ENCODE data around the gene SUOX.
"Not testable (repeated sequence)": the region's sequence is repeated elsewhere in the genome, so short reads cannot be mapped to it uniquely, and the experiment has no call there.

The SUOX gene

GRCh38 chr12:56020423-56021184 lies 23.5 kb downstream of the SUOX start, which contains the start of gene IKZF4:
Gene IKZF4, plus strand, starts transcription at chr12:56021043. Its CDS starts 451 bp downstream, at chr12:56021494.
- peak; percentile 37 for DNase-seq (ENCODE audit: low spot score)

- DNase-seq (ENCODE audit: low spot score): no peak
Measured at GRCh38 chr12:56021889-56022497, 24.9 kb downstream of the SUOX start.

GRCh38 chr12:56028511-56029165 lies 31.6 kb downstream of the SUOX start:
- no peak for DNase-seq (ENCODE audit: low spot score)

GRCh38 chr12:56029166-56029519 lies 32.1 kb downstream of the SUOX start:
- no peak for DNase-seq (ENCODE audit: low spot score)

DNA sequence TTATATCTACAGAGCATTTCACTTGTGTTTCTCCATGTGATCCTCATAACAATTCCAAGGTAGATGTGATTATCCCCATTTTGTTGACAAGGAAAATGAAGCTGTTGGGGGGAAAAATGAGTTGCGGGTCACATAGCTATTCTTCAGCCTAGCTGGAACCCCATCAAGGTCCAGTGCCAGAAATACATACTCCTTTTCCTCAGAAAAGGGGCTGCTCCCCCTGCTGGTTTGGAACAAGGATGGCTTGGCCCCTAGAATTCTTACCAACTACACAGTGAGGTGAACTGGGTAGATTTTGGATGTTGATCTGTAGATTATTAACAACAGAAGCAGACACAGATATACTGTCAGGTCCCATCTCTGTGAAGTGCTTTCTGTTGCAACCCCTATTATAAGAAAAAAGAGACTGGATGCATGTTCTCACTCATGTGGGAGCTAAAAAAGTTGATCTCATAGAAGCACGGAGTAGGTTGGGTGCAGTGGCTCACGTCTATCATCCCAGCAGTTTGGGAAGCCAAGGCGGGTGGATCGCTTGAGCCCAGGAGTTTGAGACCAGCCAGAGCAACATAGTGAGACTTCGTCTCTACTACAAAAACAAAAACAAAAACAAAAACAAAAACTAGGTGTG lies 32.7 kb downstream of the SUOX start:
- peak; percentile 61 for DNase-seq (ENCODE audit: low spot score)

DNA sequence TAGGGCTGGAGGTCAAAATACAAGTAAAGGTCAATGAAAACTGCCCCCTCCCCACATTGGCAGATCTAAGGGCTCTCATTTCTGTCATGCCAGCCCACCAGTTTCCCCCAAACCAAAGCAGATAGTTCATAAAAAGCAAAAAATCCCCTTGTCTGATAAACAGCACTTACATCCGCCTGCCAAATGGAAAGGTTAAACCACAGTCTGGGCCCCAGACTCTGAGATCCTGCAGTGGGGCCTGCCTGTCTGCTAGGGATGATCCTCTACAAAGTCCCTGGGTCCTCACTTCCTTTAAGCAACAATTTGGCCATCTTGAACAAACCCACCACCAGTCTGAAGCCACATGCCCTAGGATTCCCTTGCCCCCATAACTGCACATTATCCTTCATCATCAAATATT lies 34.9 kb downstream of the SUOX start:
- DNase-seq (ENCODE audit: low spot score): peak; percentile 35

DNA sequence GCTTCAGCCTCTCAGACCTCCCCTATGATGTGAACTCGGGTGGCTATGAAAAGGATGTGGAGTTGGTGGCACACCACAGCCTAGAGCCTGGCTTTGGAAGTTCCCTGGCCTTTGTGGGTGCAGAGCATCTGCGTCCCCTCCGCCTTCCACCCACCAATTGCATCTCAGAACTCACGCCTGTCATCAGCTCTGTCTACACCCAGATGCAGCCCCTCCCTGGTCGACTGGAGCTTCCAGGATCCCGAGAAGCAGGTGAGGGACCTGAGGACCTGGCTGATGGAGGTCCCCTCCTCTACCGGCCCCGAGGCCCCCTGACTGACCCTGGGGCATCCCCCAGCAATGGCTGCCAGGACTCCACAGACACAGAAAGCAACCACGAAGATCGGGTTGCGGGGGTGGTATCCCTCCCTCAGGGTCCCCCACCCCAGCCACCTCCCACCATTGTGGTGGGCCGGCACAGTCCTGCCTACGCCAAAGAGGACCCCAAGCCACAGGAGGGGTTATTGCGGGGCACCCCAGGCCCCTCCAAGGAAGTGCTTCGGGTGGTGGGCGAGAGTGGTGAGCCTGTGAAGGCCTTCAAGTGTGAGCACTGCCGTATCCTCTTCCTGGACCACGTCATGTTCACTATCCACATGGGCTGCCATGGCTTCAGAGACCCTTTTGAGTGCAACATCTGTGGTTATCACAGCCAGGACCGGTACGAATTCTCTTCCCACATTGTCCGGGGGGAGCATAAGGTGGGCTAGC lies 37.7 kb downstream of the SUOX start:
- DNase-seq (ENCODE audit: low spot score): no peak

- DNase-seq (ENCODE audit: low spot score): no peak
Measured at GRCh38 chr12:56037161-56037560, 40.1 kb downstream of the SUOX start.

DNA sequence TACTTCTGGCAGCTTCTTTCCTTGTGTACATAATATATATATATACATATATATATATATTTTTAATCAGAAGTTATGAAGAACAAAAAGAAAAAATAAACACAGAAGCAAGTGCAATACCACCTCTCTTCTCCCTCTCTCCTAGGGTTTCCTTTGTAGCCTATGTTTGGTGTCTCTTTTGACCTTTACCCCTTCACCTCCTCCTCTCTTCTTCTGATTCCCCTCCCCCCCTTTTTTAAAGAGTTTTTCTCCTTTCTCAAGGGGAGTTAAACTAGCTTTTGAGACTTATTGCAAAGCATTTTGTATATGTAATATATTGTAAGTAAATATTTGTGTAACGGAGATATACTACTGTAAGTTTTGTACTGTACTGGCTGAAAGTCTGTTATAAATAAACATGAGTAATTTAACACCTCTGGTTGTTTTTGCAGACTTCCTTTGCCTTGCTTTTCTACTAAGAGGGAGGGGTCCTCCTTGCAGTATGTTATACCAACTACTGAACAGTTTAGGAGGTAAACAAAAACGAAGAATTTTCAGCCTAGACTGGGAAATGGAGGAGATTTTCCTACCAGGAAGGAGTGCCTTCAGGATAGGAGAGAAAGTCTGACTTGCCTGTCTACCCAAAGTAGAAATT lies 41.1 kb downstream of the SUOX start:
- DNase-seq (ENCODE audit: low spot score): no peak

- DNase-seq (ENCODE audit: low spot score): no peak
Measured at GRCh38 chr12:56040151-56040550, 43.1 kb downstream of the SUOX start.

DNA sequence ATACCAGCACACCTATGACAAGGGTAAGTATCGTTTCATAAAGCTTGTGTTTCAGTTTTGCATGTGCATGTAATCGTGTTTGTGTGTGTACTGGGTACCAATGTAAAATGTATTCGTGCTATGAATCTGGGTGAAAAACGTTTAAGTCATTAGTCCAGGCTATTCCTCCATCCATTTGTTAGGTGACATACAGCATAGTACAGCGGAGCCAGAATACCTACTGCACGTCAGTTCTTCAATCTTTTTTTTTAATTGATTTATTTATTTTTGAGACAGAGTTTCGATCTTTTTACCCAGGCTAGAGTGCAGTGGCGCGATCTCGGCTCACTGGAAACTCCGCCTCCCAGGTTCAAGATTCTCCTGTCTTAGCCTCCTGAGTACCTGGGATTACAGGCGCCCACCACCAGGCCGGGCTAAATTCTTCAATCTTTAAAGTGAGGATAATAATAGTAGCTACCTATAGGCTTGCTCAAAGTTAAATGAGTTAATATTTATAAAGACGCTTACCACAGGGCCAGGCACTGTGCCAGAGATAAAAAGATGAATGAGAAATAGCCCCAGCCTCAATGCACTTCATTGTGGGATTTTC lies 44.0 kb downstream of the SUOX start:
- DNase-seq (ENCODE audit: low spot score): no peak

DNA sequence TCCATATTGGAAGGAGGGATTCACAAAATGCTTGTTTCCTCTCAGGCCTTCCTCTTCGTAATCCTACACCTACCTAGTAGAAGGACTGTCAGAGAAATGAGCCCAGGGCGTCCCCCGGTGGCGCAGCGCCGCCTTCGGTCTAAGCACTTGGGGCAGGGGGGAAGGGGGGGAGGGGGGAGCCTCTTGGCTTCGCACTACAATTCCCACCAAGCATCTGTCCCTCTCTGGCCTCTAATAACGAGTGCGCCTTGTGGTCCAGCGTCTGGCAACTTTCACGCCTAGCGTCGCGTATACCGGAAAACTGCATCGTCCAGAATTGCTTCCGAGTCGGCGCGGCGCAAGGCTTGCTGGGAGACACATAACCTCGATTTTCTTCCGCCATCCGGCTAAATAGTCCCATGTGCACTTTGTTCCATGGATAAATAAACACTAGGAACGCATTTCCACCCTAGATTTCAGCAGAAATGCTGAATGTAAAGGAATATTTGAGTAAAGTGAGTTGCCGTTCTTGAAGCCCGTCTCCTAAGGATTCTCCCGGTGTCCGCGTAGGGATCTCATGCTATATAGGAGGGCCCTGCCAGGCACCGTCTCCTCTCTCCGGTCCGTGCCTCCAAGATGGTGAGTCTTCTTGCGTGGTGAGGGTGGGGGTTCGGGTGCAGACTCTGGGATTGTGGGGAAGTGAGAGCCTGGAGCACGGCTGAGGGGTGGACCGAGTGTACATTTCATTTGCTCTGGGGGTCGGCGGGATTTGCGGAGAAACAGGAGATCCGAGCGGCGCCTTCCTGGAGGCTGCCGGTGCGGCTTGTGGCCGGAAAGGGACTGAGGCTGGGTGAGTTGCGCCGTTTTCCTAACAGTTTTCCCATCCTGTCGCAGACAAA lies 44.7 kb downstream of the SUOX start, which contains the start of gene RPS26:
RPS26 (plus strand) TSS at position 367 of the 878 bp plus-strand sequence; CDS start at position 616, 249 bp downstream.
- DNase-seq (ENCODE audit: low spot score): peak; percentile 98

DNA sequence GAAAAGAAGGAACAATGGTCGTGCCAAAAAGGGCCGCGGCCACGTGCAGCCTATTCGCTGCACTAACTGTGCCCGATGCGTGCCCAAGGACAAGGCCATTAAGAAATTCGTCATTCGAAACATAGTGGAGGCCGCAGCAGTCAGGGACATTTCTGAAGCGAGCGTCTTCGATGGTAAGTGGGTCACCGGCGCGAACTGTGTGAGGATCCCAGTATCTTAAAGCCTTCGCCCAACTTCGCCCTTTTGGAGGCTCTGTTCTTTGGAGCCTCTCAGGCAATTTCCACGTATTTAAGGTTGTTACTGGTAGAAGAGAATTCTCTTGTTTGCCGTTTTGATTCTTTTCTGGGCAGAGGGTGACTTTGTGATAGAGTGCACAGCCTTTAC lies 45.3 kb downstream of the SUOX start:
- not testable (repeated sequence) for DNase-seq (ENCODE audit: low spot score)

DNA sequence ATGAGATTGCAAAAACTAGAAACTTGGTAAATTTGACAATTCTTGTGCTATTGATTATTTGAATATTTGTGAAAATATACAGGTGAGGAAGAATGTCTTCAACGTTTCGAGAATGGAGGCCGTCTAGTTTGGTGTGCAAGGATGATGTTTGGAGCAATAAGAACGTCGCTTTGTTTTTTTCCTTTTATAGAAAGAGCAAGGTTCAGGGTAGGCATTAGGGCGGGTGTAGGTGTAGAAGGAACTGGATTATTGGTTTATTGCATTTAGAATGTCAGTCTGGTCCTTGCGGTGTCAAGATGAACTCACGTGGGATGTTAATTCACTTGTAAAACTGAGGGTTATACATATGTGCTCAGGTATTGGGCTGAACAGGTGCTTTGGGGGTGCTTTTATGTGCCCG lies 45.8 kb downstream of the SUOX start:
- no peak for DNase-seq (ENCODE audit: low spot score)

- DNase-seq (ENCODE audit: low spot score): no peak
Measured at GRCh38 chr12:56046027-56046780, 49.1 kb downstream of the SUOX start.

DNA sequence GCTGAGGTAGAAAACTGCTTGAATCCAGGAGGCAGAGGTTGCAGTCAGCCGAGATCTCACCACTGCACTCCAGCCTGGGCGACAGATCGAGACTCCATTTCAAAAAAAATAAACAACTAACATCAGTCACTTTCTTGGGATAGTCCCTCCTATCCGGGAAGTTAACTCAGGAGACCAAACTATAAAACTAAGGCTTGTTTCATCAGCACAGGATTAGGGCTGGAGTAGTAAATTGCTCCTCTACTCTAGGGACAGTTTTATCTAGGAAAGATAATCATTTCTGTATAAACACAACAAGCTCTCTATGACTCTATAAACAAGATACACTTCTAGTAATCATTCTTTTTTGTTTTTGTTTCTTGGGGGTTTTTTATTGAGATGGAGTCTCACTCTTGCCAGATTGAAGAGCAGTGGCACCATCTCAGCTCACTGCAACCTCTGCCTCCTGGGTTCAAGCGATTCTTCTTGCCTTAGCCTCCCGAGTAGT lies 56.4 kb downstream of the SUOX start:
- DNase-seq (ENCODE audit: low spot score): no peak
